Loucy (cell line): ENCODE data around the gene MCAM.
A peak's percentile ranks its signal among the peaks of the same experiment; 100 is the strongest.

Experiments
- H2AFZ ChIP-seq: fragments of 200-600 bp; sonication (generic); 2 replicates; pipeline ENCODE4 v1.6.0; 2016; ENCODE audit warnings: antibody characterized with exemption, mild to moderate bottlenecking, low read length, moderate library complexity
- H3F3A ChIP-seq: fragments of 200-600 bp; 2 replicates; pipeline ENCODE4 v1.6.0; 2016; ENCODE audit warnings: antibody characterized with exemption, low read depth, mild to moderate bottlenecking
- H3K27me3 ChIP-seq: fragments of 200-600 bp; sonication (generic); 2 replicates; pipeline ENCODE4 v1.6.1; 2014; ENCODE audit warnings: low read length, mild to moderate bottlenecking; ENCODE audit not compliant: insufficient read depth, poor library complexity, severe bottlenecking
- H3K36me3 ChIP-seq: fragments of 200-600 bp; sonication (generic); 2 replicates; pipeline ENCODE4 v1.6.1; 2016; ENCODE audit warnings: low read length; ENCODE audit not compliant: insufficient read depth
- H3K4me1 ChIP-seq: fragments of 200-600 bp; sonication (generic); 2 replicates; pipeline ENCODE4 v1.5.1; 2014; ENCODE audit warnings: low read length, mild to moderate bottlenecking; ENCODE audit not compliant: insufficient read depth, poor library complexity, severe bottlenecking
- H3K4me2 ChIP-seq: fragments of 200-600 bp; sonication (generic); 2 replicates; pipeline ENCODE4 v1.6.0; 2014; ENCODE audit warnings: antibody characterized with exemption, low read length, low read depth, mild to moderate bottlenecking; ENCODE audit not compliant: poor library complexity, severe bottlenecking
- H3K4me3 ChIP-seq: fragments of 200-600 bp; sonication (generic); 2 replicates; pipeline ENCODE4 v1.5.1; 2014; ENCODE audit warnings: low read length, mild to moderate bottlenecking, mixed read lengths; ENCODE audit not compliant: poor library complexity, severe bottlenecking
- H3K79me2 ChIP-seq: fragments of 200-600 bp; sonication (generic); 2 replicates; pipeline ENCODE4 v1.6.1; 2014; ENCODE audit warnings: low read length; ENCODE audit not compliant: insufficient read depth
- H3K9ac ChIP-seq: fragments of 200-600 bp; sonication (generic); 2 replicates; pipeline ENCODE4 v1.6.0; 2014; ENCODE audit warnings: mild to moderate bottlenecking, low read depth, low read length, moderate library complexity; ENCODE audit not compliant: poor library complexity, severe bottlenecking
- H3K9me2 ChIP-seq: fragments of 200-600 bp; sonication (generic); replicated peaks from 2 replicates; pipeline ENCODE4 v1.6.1; 2016; ENCODE audit warnings: low read depth, low read length, mixed read lengths
- H3K9me3 ChIP-seq: fragments of 200-600 bp; sonication (generic); 2 replicates; pipeline ENCODE4 v1.6.1; 2014; ENCODE audit warnings: mild to moderate bottlenecking, antibody characterized with exemption, low read length, low read depth; ENCODE audit not compliant: insufficient read depth
- H4K20me1 ChIP-seq: fragments of 200-600 bp; sonication (generic); 2 replicates; pipeline ENCODE4 v1.6.0; 2014; ENCODE audit warnings: antibody characterized with exemption, low read length, mild to moderate bottlenecking; ENCODE audit not compliant: insufficient read depth, poor library complexity, severe bottlenecking
- EZH2phosphoT487 ChIP-seq: fragments of 200-600 bp; IDR thresholded peaks from 2 replicates; pipeline ENCODE4 v1.6.1; 2018; ENCODE audit warnings: antibody characterized with exemption, mild to moderate bottlenecking, moderate library complexity, borderline replicate concordance
- TF ChIP-seq, protein P1 (sequence below): fragments of 200-600 bp; sonication (generic); conservative IDR thresholded peaks from 2 replicates; pipeline ENCODE4 v1.5.1; 2014; ENCODE audit warnings: mild to moderate bottlenecking, antibody characterized with exemption, low read length

The MCAM gene

DNA sequence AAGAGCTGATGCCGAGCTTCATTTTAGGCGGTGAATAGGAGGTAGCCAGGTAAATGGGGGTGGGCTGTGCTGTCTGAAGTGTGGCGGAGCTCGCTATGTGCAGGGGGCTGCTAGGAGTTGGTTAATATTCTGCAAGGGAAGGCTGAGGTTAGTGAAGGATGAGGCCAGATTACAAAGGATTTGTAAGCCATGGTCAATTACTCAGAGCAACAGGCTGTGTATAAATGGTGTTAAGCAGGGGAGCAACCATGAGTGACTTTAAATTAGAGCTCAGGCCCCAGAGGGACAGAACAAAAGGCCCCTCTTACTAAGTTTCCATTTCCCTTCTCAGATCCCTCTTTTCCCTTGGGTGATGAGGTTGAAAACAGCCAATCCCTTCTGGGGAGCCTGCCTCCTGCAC lies 7.3 kb upstream of the MCAM start:
- Histone ChIP-seq H3K4me1 (peaks cover 15% of the 10 kb centered on the region), H3F3A (no peaks in the 10 kb centered on the region), H3K9me2 (no peaks in the 10 kb centered on the region), H2AFZ (no peak overlapping the region), H3K4me3 (no peak overlapping the region), H3K9ac (no peak overlapping the region), H3K36me3 (no peaks in the 10 kb centered on the region), H3K79me2 (no peaks in the 10 kb centered on the region), H4K20me1 (no peaks in the 10 kb centered on the region), H3K4me2 (no peak overlapping the region), H3K9me3 (no peaks in the 10 kb centered on the region), H3K27me3 (no peaks in the 10 kb centered on the region)
- TF ChIP-seq, protein P1, sequence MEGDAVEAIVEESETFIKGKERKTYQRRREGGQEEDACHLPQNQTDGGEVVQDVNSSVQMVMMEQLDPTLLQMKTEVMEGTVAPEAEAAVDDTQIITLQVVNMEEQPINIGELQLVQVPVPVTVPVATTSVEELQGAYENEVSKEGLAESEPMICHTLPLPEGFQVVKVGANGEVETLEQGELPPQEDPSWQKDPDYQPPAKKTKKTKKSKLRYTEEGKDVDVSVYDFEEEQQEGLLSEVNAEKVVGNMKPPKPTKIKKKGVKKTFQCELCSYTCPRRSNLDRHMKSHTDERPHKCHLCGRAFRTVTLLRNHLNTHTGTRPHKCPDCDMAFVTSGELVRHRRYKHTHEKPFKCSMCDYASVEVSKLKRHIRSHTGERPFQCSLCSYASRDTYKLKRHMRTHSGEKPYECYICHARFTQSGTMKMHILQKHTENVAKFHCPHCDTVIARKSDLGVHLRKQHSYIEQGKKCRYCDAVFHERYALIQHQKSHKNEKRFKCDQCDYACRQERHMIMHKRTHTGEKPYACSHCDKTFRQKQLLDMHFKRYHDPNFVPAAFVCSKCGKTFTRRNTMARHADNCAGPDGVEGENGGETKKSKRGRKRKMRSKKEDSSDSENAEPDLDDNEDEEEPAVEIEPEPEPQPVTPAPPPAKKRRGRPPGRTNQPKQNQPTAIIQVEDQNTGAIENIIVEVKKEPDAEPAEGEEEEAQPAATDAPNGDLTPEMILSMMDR, result no peak
- TF ChIP-seq EZH2phosphoT487, result no peak

DNA sequence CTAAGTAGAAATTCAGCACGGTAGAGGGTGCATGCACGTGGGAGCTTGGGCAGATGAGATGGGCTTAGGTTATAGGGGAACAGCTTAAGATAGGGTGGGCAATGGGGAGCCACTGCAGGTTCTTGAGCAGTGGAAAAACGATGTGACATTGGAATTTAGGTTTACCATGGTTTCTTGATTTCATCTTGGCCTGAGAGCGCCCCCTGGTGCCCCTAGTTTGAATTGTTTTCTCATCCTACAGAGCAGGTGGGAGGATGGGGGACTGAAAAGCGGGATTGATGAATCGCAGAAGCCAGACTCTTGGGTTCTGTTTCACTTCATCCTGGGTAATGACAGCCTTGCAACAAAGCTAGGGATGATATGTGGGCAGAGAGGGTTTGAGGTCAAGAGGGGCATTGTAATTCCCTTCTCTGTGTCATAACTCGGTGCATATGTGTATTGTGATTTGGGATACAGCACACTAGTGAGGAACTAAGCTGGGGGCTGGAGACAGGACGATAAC lies 6.7 kb upstream of the MCAM start:
- Histone ChIP-seq H3K4me3 (no peak overlapping the region), H3K9ac (no peak overlapping the region), H3K4me2 (no peak overlapping the region), H3K4me1 (peaks cover 15% of the 10 kb centered on the region), H3F3A (no peaks in the 10 kb centered on the region), H3K27me3 (no peaks in the 10 kb centered on the region), H3K36me3 (no peaks in the 10 kb centered on the region), H4K20me1 (no peaks in the 10 kb centered on the region), H3K9me2 (no peaks in the 10 kb centered on the region), H2AFZ (no peak overlapping the region), H3K79me2 (no peaks in the 10 kb centered on the region), H3K9me3 (no peaks in the 10 kb centered on the region)
- TF ChIP-seq, protein P1, result peak; percentile 86
- TF ChIP-seq EZH2phosphoT487, result no peak

DNA sequence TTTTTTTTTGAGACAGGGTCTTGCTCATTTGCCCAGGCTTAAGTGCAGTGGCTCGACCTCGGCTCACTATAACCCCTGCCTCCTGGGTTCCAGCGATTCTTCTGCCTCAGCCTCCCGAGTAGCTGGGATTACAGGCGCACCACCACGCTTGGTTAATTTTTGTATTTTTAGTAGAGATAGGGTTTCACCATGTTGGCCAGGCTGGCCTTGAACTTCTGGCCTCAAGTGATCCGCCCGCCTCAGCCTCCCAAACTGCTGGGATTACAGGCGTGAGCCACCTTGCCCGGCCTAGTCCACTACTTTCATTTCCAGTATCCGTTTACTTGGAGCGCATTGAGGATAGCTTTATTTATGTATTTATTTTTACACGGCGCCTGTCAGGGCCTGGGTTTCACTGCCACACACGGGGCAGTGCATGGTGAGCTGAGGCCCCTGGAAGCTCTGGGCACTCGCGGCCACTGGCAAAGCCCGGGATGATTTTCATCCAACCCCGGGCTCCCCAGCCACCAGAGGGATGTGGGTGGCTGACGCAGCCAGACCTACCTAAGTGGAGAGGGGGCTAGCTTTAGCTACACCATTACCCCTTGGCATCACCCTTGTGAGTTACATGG lies 6.1 kb upstream of the MCAM start:
- Histone ChIP-seq H3K36me3 (no peaks in the 10 kb centered on the region), H3K9me2 (no peaks in the 10 kb centered on the region), H3F3A (no peaks in the 10 kb centered on the region), H3K79me2 (no peaks in the 10 kb centered on the region), H3K27me3 (no peaks in the 10 kb centered on the region), H3K4me1 (peaks cover 15% of the 10 kb centered on the region), H3K4me3 (no peak overlapping the region), H3K9ac (no peak overlapping the region), H3K4me2 (no peak overlapping the region), H4K20me1 (no peaks in the 10 kb centered on the region), H3K9me3 (no peaks in the 10 kb centered on the region), H2AFZ (no peak overlapping the region)
- no peak for TF ChIP-seq EZH2phosphoT487
- TF ChIP-seq, protein P1, result no peak
